Stimulated activated CD8-positive, alpha-beta memory T cell treated with anti-CD3 and anti-CD28 coated beads, Interleukin-4, amount 100 ng/mL, for 1 hour (primary cell): ENCODE measurements around the gene GPR132.
"Not testable (repeated sequence)": the region's sequence is repeated elsewhere in the genome, so short reads cannot be mapped to it uniquely, and the experiment has no call there.

ENCODE experiments used
- DNase-seq, 2 donors: peaks; one replicate each; pipeline ENCODE4 v3.0.0-alpha.2; 2020; ENCODE audit warnings: low read depth in 2 of 2, low spot score in 1 of 2

Gene GPR132

DNA sequence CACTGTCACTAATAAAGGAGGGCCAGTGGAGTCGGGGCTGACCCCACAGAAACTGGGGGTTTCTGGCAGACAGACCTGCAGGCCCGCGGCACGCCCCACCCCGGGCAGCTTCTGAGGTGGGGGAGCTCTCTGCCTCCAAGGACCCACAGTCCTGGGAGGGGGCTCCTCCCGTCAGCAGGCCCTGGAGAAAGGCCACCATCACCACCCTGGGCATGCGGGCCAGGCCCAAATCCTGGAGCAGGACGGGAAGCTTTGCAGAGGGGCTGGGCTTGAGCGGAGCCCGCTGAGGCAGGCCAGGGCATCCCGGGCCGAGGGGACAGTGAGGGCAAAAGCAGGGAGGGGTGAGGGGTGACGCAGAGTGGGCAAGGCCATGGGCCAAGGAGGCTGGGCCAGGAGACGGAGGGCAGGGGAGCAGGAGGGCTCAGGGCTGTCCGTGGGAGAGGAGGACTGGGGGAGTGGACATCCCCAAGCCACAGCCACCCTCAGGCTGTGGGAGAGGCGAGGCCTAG, 11.1 kb upstream of the GPR132 start:
- DNase-seq, result no peak

- DNase-seq, result no peak
These were observed 10.4 kb upstream of the GPR132 start for GRCh38 chr14:105075379-105076295.

GRCh38 chr14:105074601-105075053, 9.4 kb upstream of the GPR132 start:
- DNase-seq, result no peak

GRCh38 chr14:105073720-105074600, 8.7 kb upstream of the GPR132 start:
- DNase-seq, result no peak

DNA sequence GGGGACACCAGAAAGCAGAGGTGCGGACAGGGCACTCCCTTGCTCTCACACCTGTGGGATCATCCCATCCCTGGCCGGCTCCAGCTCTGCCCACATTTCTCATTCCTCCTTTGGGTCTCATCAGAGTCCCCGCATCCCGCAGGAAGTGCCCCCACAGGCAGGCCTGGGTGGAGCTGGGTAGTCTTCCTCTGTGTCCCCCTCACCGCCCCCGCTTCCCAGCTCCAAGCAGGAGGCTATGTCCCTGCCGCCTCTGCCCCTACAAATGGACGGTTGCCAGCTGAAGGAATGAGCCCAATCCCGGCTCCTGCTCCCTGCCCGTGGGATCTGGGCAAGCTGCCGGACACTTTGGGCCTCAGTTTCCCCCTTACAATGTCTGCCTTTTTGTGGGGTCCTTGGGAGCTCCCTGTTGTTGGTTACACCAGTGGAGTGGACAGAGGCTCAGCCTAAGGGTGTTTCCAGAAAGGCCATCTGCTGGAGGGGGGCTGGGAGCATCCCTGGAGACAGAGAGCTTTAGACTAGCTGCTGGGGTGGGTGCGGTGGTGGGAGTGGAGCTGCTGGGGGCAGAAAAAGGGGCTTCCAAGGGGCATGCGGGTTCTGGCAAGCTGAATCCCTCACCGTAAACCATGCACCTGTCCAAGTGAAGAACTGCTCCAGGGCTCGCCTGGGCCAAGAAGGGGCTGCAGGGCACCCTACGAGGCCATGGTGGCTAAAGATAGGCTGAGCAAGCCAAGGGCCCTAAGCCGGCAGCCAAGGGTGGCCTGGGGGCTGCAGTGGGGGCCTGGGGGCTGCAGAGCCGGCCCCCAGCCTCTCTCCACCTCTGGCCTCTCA, 7.9 kb upstream of the GPR132 start:
- no peak for DNase-seq

GRCh38 chr14:105072381-105072861, 7.2 kb upstream of the GPR132 start:
- DNase-seq, result no peak

DNA sequence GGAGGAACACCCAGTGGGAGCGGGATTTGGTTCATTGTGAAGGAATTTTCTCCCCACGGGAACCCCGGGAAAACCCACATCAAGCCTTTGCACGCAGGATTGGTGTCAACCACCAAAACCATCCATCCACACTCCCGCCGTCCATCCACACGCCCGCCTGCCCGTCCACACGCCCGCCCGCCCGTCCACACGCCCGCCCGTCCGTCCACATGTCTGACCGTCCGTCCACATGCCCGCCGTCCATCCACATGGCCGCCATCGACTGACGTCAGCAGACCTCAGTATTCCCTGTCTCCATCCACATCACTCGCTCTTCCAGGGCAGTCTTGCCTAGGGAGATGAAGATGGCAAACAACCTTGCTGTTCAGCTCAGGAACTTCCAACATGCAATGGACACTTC, 6.7 kb upstream of the GPR132 start:
- DNase-seq, result no peak

DNA sequence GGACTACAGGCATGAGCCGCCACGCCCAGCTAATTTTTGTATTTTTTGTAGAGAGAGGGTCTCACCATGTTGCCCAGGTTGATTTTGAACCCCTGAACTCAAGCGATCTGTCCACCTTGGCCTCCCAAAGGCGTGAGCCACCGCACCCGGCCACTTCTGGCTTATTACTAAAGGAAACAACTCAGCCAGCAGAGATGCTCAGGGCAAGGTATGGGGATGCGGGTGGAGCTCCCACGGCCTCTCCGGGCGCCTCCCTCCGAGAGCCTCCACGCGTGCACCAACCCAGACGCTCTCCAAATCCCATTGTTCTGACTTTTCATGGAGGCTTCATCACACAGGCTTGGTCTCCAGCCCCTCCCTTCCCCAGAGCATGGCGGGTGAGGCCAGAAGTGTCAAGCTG, 6.1 kb upstream of the GPR132 start:
- no peak for DNase-seq

- no peak for DNase-seq
These were observed 5.5 kb upstream of the GPR132 start for GRCh38 chr14:105070760-105071137.

DNA sequence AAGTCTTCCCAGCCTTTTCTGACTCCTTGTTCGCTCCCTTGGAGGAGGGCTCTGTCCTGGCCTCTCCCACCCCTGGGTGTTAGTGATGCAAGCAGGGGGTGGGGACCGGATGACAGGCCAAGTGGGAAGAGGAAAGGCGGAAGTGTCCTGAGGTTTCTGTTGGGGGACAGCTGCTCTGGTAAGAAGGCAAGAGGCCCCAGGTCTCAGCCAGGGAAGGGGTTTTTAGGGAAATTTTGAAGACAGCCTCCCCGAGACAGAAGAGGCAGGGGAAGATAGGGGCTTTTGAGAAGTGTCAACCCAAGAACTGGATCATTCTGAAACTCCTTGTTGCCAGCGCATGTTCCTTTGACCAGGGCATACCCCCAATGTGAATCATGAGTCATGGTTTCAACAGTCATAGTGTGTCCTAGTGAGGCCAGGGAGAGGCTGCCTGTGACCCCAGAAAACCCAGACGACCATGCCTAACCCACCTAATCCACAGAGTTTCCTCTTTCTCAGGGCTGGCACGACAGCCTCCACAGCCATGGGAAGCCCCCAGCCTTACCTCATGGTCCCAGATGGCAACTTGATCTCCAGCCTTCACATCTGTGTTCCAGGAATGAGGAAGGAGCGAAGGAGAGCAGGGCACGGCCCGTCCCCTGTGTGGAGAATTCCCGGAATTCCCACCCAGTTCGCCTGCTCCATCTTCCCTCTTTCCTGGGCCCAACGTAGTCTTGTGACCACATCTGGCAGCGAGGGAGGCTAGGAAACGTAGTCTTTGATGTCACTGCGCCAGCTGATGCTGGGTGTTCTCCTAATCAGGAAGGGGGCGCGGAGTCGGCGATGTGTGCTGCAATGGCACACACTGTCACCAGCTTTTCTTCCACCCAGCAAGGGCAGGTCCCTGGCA, 4.9 kb upstream of the GPR132 start:
- DNase-seq, result no peak

DNA sequence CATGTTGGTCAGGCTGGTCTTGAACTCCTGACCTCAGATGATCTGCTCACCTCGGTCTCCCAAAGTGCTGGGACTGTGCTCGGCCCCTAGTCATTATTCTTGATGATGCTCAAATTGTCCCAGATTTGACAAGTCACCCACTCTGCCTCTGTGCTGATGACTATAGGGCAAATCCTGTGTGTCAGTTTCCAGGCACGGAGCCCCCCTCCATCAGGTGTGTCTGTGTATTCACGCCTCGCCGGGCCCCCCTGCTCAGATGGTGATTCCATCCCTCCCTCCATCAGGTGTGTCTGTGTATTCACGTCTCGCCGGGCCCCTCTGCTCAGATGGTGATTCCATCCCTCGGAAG, 4.3 kb upstream of the GPR132 start:
- DNase-seq, result no peak

DNA sequence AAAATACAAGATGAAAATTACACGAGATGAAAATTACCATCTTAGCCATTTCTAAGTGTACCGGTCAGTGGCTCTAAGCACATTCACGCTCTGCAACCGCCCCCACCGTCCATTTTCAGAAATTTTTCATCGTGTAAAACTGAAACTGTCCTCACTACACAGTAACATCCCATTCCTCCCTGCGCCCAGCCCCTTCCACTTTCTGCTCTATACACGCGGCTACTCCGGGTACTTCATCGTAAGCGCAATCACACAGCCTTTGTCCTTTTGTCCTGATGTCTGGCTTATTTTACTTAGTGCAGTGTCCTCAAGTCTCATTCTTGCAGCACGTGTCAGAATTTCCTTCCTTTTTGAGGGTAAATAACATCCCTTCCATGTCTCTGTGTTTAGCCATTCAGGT, 3.6 kb upstream of the GPR132 start:
- no peak for DNase-seq

DNA sequence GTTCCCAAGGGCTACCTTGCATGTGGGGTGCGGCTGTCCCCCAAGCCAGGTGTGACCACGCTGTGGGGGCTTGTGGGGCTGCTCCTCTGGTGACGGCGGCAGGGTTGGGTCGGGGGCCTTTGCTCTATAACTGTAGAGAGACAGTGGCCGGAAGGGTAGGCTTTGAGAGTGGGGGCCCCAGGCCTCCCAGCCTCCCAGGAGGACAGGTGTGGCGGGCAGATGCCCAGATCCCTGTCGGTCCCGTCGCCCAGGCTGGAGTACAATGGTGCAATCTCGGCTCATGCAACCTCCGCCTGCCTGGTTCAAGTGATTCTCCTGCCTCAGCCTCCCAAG, 2.7 kb upstream of the GPR132 start:
- DNase-seq, result no peak

- DNase-seq, result no peak
These were observed 2.1 kb upstream of the GPR132 start for GRCh38 chr14:105067140-105067968.

GRCh38 chr14:105066240-105067071, 1.2 kb upstream of the GPR132 start:
- no peak for DNase-seq

DNA sequence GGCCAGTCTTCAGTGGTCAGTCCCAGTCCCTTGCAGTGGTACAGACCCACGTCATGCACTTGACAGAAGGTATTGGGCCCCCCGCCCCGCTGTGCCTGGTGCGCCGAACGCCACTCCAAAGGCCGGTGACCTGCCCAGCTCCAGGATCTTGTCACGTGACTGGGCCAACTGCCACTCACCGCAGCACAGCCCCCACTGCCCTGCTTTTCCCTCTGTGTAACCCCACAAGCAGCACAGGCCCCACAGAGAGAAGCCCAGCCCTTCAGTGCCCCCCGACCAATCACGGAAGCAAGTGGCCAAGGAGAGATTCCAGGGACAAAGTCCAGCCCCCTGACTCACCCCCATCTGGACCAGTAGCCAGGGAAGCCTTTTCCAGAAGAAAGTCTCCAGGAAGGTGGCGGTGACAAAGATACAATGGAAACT, 498 bp downstream of the GPR132 start:
- no peak for DNase-seq

DNA sequence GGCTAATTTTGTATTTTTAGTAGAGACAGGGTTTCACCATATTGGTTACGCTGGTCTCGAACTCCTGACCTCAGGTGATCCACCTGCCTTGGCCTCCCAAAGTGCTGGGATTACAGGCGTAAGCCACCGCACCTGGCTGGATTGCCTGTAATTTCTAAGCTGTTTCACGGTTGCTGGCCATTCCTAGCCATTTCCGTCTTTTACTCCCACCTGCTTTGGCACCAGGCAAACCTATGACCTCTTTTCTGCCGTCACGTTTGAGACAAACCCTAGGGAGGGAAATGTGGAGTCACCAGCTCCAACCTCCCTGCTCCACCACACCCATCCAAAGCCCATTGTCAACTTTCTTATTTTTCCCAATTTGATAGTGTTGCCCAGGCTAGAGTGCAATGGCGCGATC, 1.2 kb downstream of the GPR132 start:
- no peak for DNase-seq

DNA sequence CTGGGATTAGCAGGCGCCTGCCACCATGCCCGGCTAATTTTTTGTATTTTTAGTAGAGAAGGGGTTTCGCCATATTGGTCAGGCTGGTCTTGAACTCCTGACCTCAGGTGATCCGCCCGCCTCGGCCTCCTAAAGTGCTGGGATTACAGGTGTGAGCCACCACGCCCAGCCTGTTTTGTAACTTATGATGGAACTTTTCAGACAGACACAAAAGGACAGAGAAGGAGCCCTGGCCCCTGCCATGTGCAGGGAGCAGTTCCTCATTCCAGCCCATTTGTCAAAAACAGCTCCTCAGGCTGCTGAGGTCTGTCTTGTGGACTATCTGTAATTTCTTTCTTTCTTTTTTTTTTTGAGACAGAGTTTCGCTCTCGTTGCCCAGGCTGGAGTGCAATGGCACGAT, 1.7 kb downstream of the GPR132 start:
- DNase-seq, result not testable (repeated sequence)
